ENCODE data around the gene PLEK2. TPM values are rescaled to one million over a fixed set of nuclear protein-coding genes. Genes with fewer than 3 reads are reported as not detected.
"Not testable (repeated sequence)": the region's sequence is repeated elsewhere in the genome, so short reads cannot be mapped to it uniquely, and the experiment has no call there.

PLEK2 gene
- total and polyA plus RNA-seq, 2 donors (not counting 1 experiment from before 2014, with no cell fraction given), result 0.17 to 1.1 TPM

DNA sequence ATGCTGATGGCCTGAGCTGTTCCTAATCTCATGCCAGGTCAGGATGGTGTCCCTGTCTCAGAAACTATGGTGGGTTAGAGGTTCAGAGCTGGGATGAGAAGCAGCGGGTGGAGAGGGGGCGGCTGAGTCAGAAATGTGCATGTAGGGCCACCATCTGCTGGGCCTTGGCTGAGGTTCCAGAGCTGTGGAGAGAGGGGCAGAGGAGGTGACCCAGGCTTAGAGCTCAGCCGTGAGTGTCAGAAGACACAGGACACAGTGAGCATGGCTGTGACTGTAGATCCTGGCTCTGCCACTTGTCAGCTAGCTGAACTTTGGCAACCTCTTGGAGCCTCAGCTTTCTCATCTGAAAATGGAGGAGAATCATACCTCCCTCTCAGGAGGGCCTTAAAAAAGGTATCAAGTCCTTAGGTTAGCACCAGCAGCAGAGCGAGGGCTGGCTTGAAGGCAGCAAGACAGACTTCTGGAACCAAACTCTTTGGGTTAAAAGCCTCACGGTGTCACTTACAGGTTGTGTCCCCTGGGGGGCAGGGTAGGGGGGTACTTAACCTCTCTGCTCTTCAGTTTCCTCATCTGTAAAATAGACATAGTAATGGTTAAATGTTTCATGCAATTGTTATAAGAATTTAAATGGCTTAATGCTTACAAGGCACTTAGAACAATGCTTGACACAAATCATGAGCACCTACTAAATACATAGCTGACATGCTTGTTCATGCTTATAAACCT lies 41.8 kb upstream of the PLEK2 start:
- no peaks in the 10 kb centered on the region for H3K36me3 ChIP-seq (ENCODE audit: control insufficient read depth, insufficient read depth, low read length)
- no peaks in the 10 kb centered on the region for H4K20me1 ChIP-seq (ENCODE audit: control insufficient read depth, extremely low read depth, insufficient read depth, low read length)
- H3K79me2 ChIP-seq (ENCODE audit: control insufficient read depth, insufficient read depth, low read length), result no peaks in the 10 kb centered on the region
- no peaks in the 10 kb centered on the region for H3K9me3 ChIP-seq (ENCODE audit: control insufficient read depth, insufficient read depth, low read depth, low read length)
- H3K9ac ChIP-seq (ENCODE audit: insufficient read depth, low read length), result no peak overlapping the region
- H3K4me3 ChIP-seq (replicated peaks in 1 of 4; ENCODE audit: control extremely low read depth in 1 of 4, insufficient read depth in 1 of 4, low read depth in 3 of 4, low read length in 4 of 4), result no peak overlapping the region
- no peak overlapping the region for H3K4me2 ChIP-seq (ENCODE audit: extremely low read depth, insufficient read depth, low read length)
- DNase-seq (ENCODE audit: low read depth in 2 of 2), result no peak
- H3K27ac ChIP-seq (ENCODE audit: insufficient read depth, low read length), result no peak overlapping the region
- no peaks in the 10 kb centered on the region for H3K4me1 ChIP-seq (ENCODE audit: control insufficient read depth, extremely low read depth, insufficient read depth, low read length)
- no peak overlapping the region for H2AFZ ChIP-seq (ENCODE audit: low read length)
- H3K27me3 ChIP-seq (ENCODE audit: control insufficient read depth, insufficient read depth, low read length), result peaks cover 8% of the 10 kb centered on the region
- TF ChIP-seq EZH2 (IDR thresholded peaks at IDR 0.05; ENCODE audit: low read length, missing control alignments), result no peak
- TF ChIP-seq, protein P1, sequence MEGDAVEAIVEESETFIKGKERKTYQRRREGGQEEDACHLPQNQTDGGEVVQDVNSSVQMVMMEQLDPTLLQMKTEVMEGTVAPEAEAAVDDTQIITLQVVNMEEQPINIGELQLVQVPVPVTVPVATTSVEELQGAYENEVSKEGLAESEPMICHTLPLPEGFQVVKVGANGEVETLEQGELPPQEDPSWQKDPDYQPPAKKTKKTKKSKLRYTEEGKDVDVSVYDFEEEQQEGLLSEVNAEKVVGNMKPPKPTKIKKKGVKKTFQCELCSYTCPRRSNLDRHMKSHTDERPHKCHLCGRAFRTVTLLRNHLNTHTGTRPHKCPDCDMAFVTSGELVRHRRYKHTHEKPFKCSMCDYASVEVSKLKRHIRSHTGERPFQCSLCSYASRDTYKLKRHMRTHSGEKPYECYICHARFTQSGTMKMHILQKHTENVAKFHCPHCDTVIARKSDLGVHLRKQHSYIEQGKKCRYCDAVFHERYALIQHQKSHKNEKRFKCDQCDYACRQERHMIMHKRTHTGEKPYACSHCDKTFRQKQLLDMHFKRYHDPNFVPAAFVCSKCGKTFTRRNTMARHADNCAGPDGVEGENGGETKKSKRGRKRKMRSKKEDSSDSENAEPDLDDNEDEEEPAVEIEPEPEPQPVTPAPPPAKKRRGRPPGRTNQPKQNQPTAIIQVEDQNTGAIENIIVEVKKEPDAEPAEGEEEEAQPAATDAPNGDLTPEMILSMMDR (conservative IDR thresholded peaks at IDR 0.05 in 1 of 2, IDR thresholded peaks at IDR 0.05 in 1 of 2; ENCODE audit: low read depth in 1 of 2, low read length in 2 of 2), result no peak

DNA sequence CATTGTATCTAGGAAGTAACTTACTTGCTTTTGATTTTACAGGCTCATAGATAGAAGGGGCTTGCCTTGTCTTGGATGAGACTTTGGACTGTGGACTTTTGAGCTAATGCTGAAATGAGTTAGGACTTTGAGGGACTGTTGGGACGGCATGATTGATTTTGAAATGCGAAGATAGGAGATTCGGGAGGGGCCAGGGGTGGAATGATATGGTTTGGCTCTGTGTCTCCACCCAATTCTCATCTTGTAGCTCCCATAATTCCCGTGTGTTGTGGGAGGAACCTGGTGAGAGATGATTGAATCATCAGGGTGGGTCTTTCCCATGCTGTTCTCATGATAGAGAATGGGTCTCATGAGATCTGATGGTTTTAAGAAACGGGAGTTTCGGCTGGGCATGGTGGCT lies 39.7 kb upstream of the PLEK2 start:
- H4K20me1 ChIP-seq (ENCODE audit: control insufficient read depth, extremely low read depth, insufficient read depth, low read length); H3K4me2 ChIP-seq (ENCODE audit: extremely low read depth, insufficient read depth, low read length); H3K27me3 ChIP-seq (ENCODE audit: control insufficient read depth, insufficient read depth, low read length): not testable (repeated sequence)

DNA sequence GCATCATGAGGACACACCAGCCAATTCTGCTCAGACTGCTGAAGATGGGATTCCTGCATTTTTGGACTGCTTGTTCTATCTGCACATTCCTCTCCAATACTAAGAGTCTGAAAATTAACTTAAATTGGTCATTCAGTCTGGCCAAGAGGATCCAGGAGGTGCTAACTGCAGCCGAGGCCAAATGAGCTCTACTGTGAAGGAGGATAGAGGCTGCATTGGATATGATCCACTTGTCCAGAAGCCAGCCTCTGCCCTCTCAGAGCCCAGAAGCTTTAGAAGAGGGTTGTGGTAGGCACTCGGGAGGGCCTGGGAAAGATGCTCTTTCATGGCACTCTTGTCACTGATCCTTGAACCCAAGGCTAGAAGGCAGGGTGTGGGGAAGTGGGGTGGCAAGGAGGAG lies 37.1 kb upstream of the PLEK2 start:
- Histone ChIP-seq H3K4me2 (ENCODE audit: extremely low read depth, insufficient read depth, low read length) (no peak overlapping the region), H3K36me3 (ENCODE audit: control insufficient read depth, insufficient read depth, low read length) (no peaks in the 10 kb centered on the region), H3K9ac (ENCODE audit: insufficient read depth, low read length) (no peak overlapping the region), H4K20me1 (ENCODE audit: control insufficient read depth, extremely low read depth, insufficient read depth, low read length) (no peaks in the 10 kb centered on the region), H2AFZ (ENCODE audit: low read length) (no peak overlapping the region), H3K4me1 (ENCODE audit: control insufficient read depth, extremely low read depth, insufficient read depth, low read length) (no peaks in the 10 kb centered on the region), H3K9me3 (ENCODE audit: control insufficient read depth, insufficient read depth, low read depth, low read length) (no peaks in the 10 kb centered on the region), H3K4me3 (replicated peaks in 1 of 4; ENCODE audit: control extremely low read depth in 1 of 4, insufficient read depth in 1 of 4, low read depth in 3 of 4, low read length in 4 of 4) (no peak overlapping the region), H3K79me2 (ENCODE audit: control insufficient read depth, insufficient read depth, low read length) (no peaks in the 10 kb centered on the region), H3K27me3 (ENCODE audit: control insufficient read depth, insufficient read depth, low read length) (no peaks in the 10 kb centered on the region), H3K27ac (ENCODE audit: insufficient read depth, low read length) (no peak overlapping the region)
- TF ChIP-seq, protein P1 (conservative IDR thresholded peaks at IDR 0.05 in 1 of 2, IDR thresholded peaks at IDR 0.05 in 1 of 2; ENCODE audit: low read depth in 1 of 2, low read length in 2 of 2), result no peak
- TF ChIP-seq EZH2 (IDR thresholded peaks at IDR 0.05; ENCODE audit: low read length, missing control alignments), result no peak
- no peak for DNase-seq (ENCODE audit: low read depth in 2 of 2)

More for the DNA sequence above, 39.7 kb upstream of the PLEK2 start:
- not testable (repeated sequence) for H3K4me3 ChIP-seq (replicated peaks in 1 of 4; ENCODE audit: control extremely low read depth in 1 of 4, insufficient read depth in 1 of 4, low read depth in 3 of 4, low read length in 4 of 4); H3K9me3 ChIP-seq (ENCODE audit: control insufficient read depth, insufficient read depth, low read depth, low read length); H3K9ac ChIP-seq (ENCODE audit: insufficient read depth, low read length); H3K4me1 ChIP-seq (ENCODE audit: control insufficient read depth, extremely low read depth, insufficient read depth, low read length); H3K27ac ChIP-seq (ENCODE audit: insufficient read depth, low read length); DNase-seq (ENCODE audit: low read depth in 2 of 2); H3K36me3 ChIP-seq (ENCODE audit: control insufficient read depth, insufficient read depth, low read length); H2AFZ ChIP-seq (ENCODE audit: low read length); H3K79me2 ChIP-seq (ENCODE audit: control insufficient read depth, insufficient read depth, low read length)

Data from fibroblast of lung (primary cell).